Mesenchymal stem cell (in vitro differentiated cells and primary cell): ENCODE measurements around the gene RBBP4.
"Not testable (repeated sequence)": the region's sequence is repeated elsewhere in the genome, so short reads cannot be mapped to it uniquely, and the experiment has no call there.

Experiments
- DNase-seq: peaks from one replicate; pipeline ENCODE4 v3.0.0-alpha.2; 2013
- H2AFZ ChIP-seq: one replicate; pipeline ENCODE4 v1.6.1; 2013; ENCODE audit warnings: low read depth, mild to moderate bottlenecking, control low read depth, inconsistent platforms, low read length, moderate library complexity
- H2AK5ac ChIP-seq: 2 replicates; pipeline ENCODE4 v1.6.1; 2013; ENCODE audit warnings: low read length, moderate library complexity, mild to moderate bottlenecking, inconsistent platforms; ENCODE audit not compliant: severe bottlenecking
- H2BK120ac ChIP-seq: one replicate; pipeline ENCODE4 v1.6.1; 2013; ENCODE audit warnings: low read depth, mild to moderate bottlenecking, inconsistent platforms, low read length, moderate library complexity
- H2BK12ac ChIP-seq, 2 experiments: one replicate each; pipeline ENCODE4 v1.6.1; 2013; ENCODE audit warnings: inconsistent platforms in 2 of 2, low read length in 2 of 2, mild to moderate bottlenecking in 2 of 2, moderate library complexity in 2 of 2, control low read depth in 1 of 2
- H2BK15ac ChIP-seq: one replicate; pipeline ENCODE4 v1.6.1; 2013; ENCODE audit warnings: mild to moderate bottlenecking, low read depth, inconsistent platforms; ENCODE audit not compliant: poor library complexity, severe bottlenecking
- H2BK5ac ChIP-seq: 2 replicates; pipeline ENCODE4 v1.6.1; 2013; ENCODE audit warnings: low read depth, mild to moderate bottlenecking, low read length, control low read depth, inconsistent platforms; ENCODE audit not compliant: poor library complexity, severe bottlenecking
- H3K14ac ChIP-seq, 2 experiments: one replicate each; pipeline ENCODE4 v1.6.1; 2013; ENCODE audit warnings: inconsistent platforms in 2 of 2, low read length in 2 of 2, control low read depth in 1 of 2, mild to moderate bottlenecking in 1 of 2, moderate library complexity in 1 of 2
- H3K18ac ChIP-seq, 2 experiments: one replicate each; pipeline ENCODE4 v1.6.1; 2013; ENCODE audit warnings: inconsistent platforms in 2 of 2, low read length in 2 of 2, control low read depth in 1 of 2, low read depth in 1 of 2, mild to moderate bottlenecking in 1 of 2
- H3K23ac ChIP-seq, 2 experiments: one replicate each; pipeline ENCODE4 v1.6.1; 2013; ENCODE audit warnings: inconsistent platforms in 2 of 2, low read length in 2 of 2, mild to moderate bottlenecking in 2 of 2, moderate library complexity in 2 of 2, control low read depth in 1 of 2
- H3K27ac ChIP-seq: 2 replicates; pipeline ENCODE4 v1.5.1; 2013; ENCODE audit warnings: mild to moderate bottlenecking, moderate library complexity, low read length, control low read depth, inconsistent platforms; ENCODE audit not compliant: poor library complexity, severe bottlenecking
- H3K27me3 ChIP-seq, 2 experiments: 2 replicates each; pipeline versions ENCODE4 v1.6.1 to v1.7.0; 2013; ENCODE audit warnings: low read length in 2 of 2, mild to moderate bottlenecking in 2 of 2, moderate library complexity in 2 of 2, control low read depth in 1 of 2, inconsistent platforms in 1 of 2; ENCODE audit not compliant: control insufficient read depth in 1 of 2, insufficient read depth in 1 of 2
- H3K36me3 ChIP-seq, 2 experiments: 2 replicates each; pipeline versions ENCODE4 v1.6.1 to v1.7.0; 2013; ENCODE audit warnings: low read length in 2 of 2, control low read depth in 1 of 2, inconsistent platforms in 1 of 2, low read depth in 1 of 2, mild to moderate bottlenecking in 1 of 2; ENCODE audit not compliant: insufficient read depth in 2 of 2, control insufficient read depth in 1 of 2
- H3K4ac ChIP-seq, 2 experiments: one replicate each; pipeline ENCODE4 v1.6.1; 2013; ENCODE audit warnings: inconsistent platforms in 2 of 2, low read length in 2 of 2, mild to moderate bottlenecking in 2 of 2, moderate library complexity in 2 of 2, control low read depth in 1 of 2, low read depth in 1 of 2
- H3K4me1 ChIP-seq: 2 replicates; pipeline ENCODE4 v1.6.1; 2013; ENCODE audit warnings: low read depth, low read length, control low read depth; ENCODE audit not compliant: control insufficient read depth, insufficient read depth
- H3K4me2 ChIP-seq: 2 replicates; pipeline ENCODE4 v1.6.1; 2013; ENCODE audit warnings: low read length, mild to moderate bottlenecking, inconsistent platforms; ENCODE audit not compliant: poor library complexity, severe bottlenecking
- H3K4me3 ChIP-seq, 2 experiments: 2 replicates each; pipeline versions ENCODE4 v1.5.1 to v1.7.0; 2013; ENCODE audit warnings: low read length in 2 of 2, mild to moderate bottlenecking in 2 of 2, control low read depth in 1 of 2, low read depth in 1 of 2; ENCODE audit not compliant: insufficient read depth in 1 of 2
- H3K79me1 ChIP-seq: replicated peaks from 2 replicates; pipeline ENCODE4 v1.6.1; 2013; ENCODE audit warnings: mild to moderate bottlenecking, control low read depth, low read length, inconsistent platforms; ENCODE audit not compliant: poor library complexity, severe bottlenecking
- H3K9ac ChIP-seq: 2 replicates; pipeline ENCODE4 v1.7.0; 2013; ENCODE audit warnings: mild to moderate bottlenecking, low read length, moderate library complexity
- H3K9me3 ChIP-seq: 2 replicates; pipeline ENCODE4 v1.7.0; 2013; ENCODE audit warnings: mild to moderate bottlenecking, low read length; ENCODE audit not compliant: control insufficient read depth
- H4K8ac ChIP-seq: one replicate; pipeline ENCODE4 v1.6.1; 2013; ENCODE audit warnings: inconsistent platforms, mild to moderate bottlenecking, low read length, moderate library complexity
- H4K91ac ChIP-seq: one replicate; pipeline ENCODE4 v1.6.1; 2013; ENCODE audit warnings: mild to moderate bottlenecking, low read length, inconsistent platforms
- WGBS: methylation state at CpG from one replicate; pipeline ENCODE4 v1.1.7; 2013; ENCODE audit warnings: mixed read lengths; 5-methylcytosine and 5-hydroxymethylcytosine counted together

The RBBP4 gene

DNA sequence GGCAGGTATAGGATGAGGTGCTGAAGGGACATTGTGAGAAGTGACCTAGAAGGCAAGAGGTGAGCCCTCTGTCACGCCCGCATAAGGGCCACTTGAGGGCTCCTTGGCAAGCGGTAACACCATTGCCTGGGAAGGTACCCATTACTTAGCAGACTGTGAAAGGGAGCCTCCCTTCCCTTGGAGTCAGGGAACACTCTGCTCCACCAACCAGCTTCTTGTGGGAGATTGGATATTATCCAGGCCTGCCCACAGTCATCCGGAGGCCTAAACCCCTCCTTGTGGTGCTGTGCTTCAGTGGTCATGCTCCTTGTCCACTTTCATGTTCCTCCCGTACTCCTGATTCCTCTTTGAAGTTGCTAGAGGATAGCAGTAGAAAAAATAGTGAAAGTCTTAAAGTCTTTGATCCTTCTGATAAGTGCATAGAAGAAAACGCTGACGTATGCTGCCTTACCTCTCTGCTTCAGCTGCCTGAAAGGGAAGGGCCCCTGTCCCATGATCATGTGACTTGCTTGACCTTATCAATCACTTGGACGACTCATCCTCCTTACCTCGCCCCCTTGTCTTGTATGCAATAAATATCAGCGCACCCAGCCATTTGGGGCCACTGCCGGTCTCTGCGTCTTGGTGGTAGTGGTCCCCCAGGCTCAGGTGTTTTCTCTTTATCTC is 16.0 kb downstream of the RBBP4 start:
- no peaks in the 10 kb centered on the region for H3K27me3 ChIP-seq

DNA sequence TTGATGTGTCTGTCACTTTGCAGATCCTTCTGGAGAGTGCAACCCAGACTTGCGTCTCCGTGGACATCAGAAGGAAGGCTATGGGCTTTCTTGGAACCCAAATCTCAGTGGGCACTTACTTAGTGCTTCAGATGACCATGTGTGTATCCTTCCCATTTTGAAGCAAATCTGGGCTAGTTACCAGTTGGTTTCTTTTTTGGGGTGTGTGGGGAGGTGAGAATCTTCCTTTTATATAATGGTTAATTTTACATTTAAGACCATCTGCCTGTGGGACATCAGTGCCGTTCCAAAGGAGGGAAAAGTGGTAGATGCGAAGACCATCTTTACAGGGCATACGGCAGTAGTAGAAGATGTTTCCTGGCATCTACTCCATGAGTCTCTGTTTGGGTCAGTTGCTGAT is 17.7 kb downstream of the RBBP4 start:
- not testable (repeated sequence) for H3K14ac ChIP-seq, H3K9ac ChIP-seq, H4K8ac ChIP-seq, H3K4ac ChIP-seq, H3K27me3 ChIP-seq, H3K4me2 ChIP-seq, H3K4me3 ChIP-seq, H2BK5ac ChIP-seq, H2BK120ac ChIP-seq, H2AFZ ChIP-seq, H3K23ac ChIP-seq, H2AK5ac ChIP-seq, H2BK12ac ChIP-seq, H3K18ac ChIP-seq, H2BK15ac ChIP-seq, H3K27ac ChIP-seq, H4K91ac ChIP-seq, DNase-seq, H3K9me3 ChIP-seq, H3K4me1 ChIP-seq
- 98% methylated on average over 5 of the region's 5 CpGs for WGBS
- Histone ChIP-seq H3K79me1 (peaks cover 10% of the 10 kb centered on the region), H3K36me3 (peaks cover 37 to 92% of the 10 kb centered on the region in 2 experiments)

More for the DNA sequence above, 16.0 kb downstream of the RBBP4 start:
- no peak overlapping the region for H2AK5ac ChIP-seq
- H4K91ac ChIP-seq: no peak overlapping the region
- no peak overlapping the region for H3K27ac ChIP-seq
- H3K14ac ChIP-seq: no peak overlapping the region
- H2BK120ac ChIP-seq: no peak overlapping the region
- H3K18ac ChIP-seq: no peak overlapping the region
- H3K4me2 ChIP-seq: no peak overlapping the region
- peaks cover 44 to 88% of the 10 kb centered on the region in 2 experiments for H3K36me3 ChIP-seq
- H3K79me1 ChIP-seq: peaks cover 14% of the 10 kb centered on the region
- H2BK12ac ChIP-seq: no peak overlapping the region
- no peak overlapping the region for H4K8ac ChIP-seq
- no peak overlapping the region for H2BK15ac ChIP-seq
- peaks cover 3% of the 10 kb centered on the region for H3K4me1 ChIP-seq
- no peaks in the 10 kb centered on the region for H3K9me3 ChIP-seq
- no peak overlapping the region for H3K4me3 ChIP-seq
- H3K23ac ChIP-seq: no peak overlapping the region
- DNase-seq: no peak
- no peak overlapping the region for H2BK5ac ChIP-seq
- no peak overlapping the region for H2AFZ ChIP-seq
- H3K4ac ChIP-seq: no peak overlapping the region
- WGBS: 86% methylated on average over 12 of the region's 12 CpGs
- no peak overlapping the region for H3K9ac ChIP-seq

DNA sequence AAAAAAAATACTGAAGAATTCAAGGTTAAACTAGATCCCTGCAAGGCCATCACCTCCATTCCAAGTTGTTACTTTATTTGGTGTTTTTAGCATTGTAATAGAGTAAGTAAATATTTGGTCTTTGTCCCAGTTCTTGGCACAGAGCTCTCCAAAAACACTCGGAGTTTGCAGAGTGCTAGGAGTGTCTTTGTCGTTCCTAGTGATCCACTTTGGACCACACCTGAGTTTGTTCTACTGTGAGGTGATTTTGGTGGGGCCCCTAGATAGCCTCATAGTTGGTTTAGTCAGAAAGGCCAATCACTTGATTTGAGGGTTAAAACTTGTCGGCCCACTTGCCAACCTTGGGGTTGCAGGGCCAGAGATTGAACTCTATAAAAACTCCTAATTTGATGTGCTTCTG is 25.9 kb downstream of the RBBP4 start:
- Histone ChIP-seq H3K9me3 (no peaks in the 10 kb centered on the region), H3K4me1 (no peaks in the 10 kb centered on the region), H3K9ac (no peak overlapping the region), H3K18ac (no peak overlapping the region), H2BK15ac (no peak overlapping the region), H3K23ac (no peak overlapping the region), H2BK12ac (no peak overlapping the region), H2AFZ (no peak overlapping the region), H3K4me3 (no peak overlapping the region), H2AK5ac (no peak overlapping the region), H4K91ac (no peak overlapping the region), H3K4ac (no peak overlapping the region), H4K8ac (no peak overlapping the region), H3K79me1 (peaks cover 5% of the 10 kb centered on the region), H3K27ac (no peak overlapping the region), H2BK5ac (no peak overlapping the region), H3K27me3 (no peaks in the 10 kb centered on the region), H2BK120ac (no peak overlapping the region), H3K4me2 (no peak overlapping the region), H3K14ac (no peak overlapping the region), H3K36me3 (peaks cover 40 to 85% of the 10 kb centered on the region in 2 experiments)
- DNase-seq: no peak
- 64% methylated on average over 3 of the region's 3 CpGs for WGBS

DNA sequence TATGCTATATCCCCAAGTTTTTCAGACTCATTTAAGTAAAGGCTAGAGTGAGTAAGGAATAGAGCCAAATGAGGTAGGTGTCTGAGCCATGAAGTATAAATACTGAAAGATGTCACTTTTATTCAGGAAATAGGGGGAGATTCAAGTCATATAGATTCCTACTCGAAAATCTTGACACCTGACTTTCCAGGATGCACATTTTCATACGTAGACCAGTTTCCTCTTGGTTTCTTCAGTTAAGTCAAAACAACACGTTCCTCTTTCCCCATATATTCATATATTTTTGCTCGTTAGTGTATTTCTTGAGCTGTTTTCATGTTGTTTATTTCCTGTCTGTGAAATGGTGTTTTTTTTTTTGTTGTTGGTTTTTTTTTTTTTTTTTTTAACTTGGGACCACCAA is 29.0 kb downstream of the RBBP4 start:
- H3K4me2 ChIP-seq, H3K9me3 ChIP-seq, H3K27me3 ChIP-seq, H3K14ac ChIP-seq, H2BK15ac ChIP-seq, H3K4me1 ChIP-seq, H2BK5ac ChIP-seq, H4K8ac ChIP-seq, H2BK120ac ChIP-seq, H2AK5ac ChIP-seq, H4K91ac ChIP-seq, H3K23ac ChIP-seq, H3K4ac ChIP-seq, H2BK12ac ChIP-seq, DNase-seq, H2AFZ ChIP-seq, H3K18ac ChIP-seq, H3K9ac ChIP-seq, H3K4me3 ChIP-seq, H3K27ac ChIP-seq, H3K79me1 ChIP-seq: not testable (repeated sequence)
- 100% methylated on average over 2 of the region's 4 CpGs for WGBS
- peaks cover 40 to 87% of the 10 kb centered on the region in 2 experiments for H3K36me3 ChIP-seq
